Activated T-cell treated with anti-CD3 and anti-CD28 coated beads, Interleukin-2, amount 50 U/mL, for 72 hours (primary cell): ENCODE measurements around the gene MYBPHL. TPM values are rescaled to one million over a fixed set of nuclear protein-coding genes. Genes with fewer than 3 reads are reported as not detected.

Source experiments
- ATAC-seq, 2 donors: fragments of 150-1000 bp; cut with Tn5 transposase; replicated peaks in 1 of 2; 2 replicates each; pipeline ENCODE4 v1.10.0; 2021; ENCODE audit warnings: moderate library complexity in 2 of 2, mild to moderate bottlenecking in 1 of 2
- DNase-seq, 2 donors: peaks; one replicate each; pipeline ENCODE4 v3.0.0; 2021 to 2022; ENCODE audit warnings: mixed read lengths in 1 of 2
- H3K27ac Mint-ChIP-seq: one replicate; pipeline ENCODE4 v1.8.0; 2022; ENCODE audit warnings: mild to moderate bottlenecking, moderate library complexity, mixed read lengths
- H3K27me3 Mint-ChIP-seq: one replicate; pipeline ENCODE4 v1.8.0; 2022; ENCODE audit warnings: low read depth, mixed read lengths
- H3K36me3 Mint-ChIP-seq, 2 donors: one replicate each; pipeline ENCODE4 v1.8.0; 2022; ENCODE audit warnings: mixed read lengths in 2 of 2, mild to moderate bottlenecking in 1 of 2; ENCODE audit not compliant: insufficient read depth in 2 of 2
- H3K4me1 Mint-ChIP-seq: one replicate; pipeline ENCODE4 v1.8.0; 2022; ENCODE audit warnings: low read depth, mixed read lengths
- H3K4me3 Mint-ChIP-seq, 2 donors: one replicate each; pipeline ENCODE4 v1.8.0; 2022; ENCODE audit warnings: mild to moderate bottlenecking in 2 of 2, mixed read lengths in 2 of 2, moderate library complexity in 2 of 2
- H3K9me3 Mint-ChIP-seq, 2 donors: one replicate each; pipeline ENCODE4 v1.8.0; 2022; ENCODE audit warnings: mixed read lengths in 2 of 2
- total RNA-seq, 2 donors: library from RNA; stranded (reverse); gene quantifications; one replicate each; pipeline ENCODE4 v1.2.3, GENCODE V29; 2022

The MYBPHL gene
- total RNA-seq, 2 donors from 2014 or later, result not detected

DNA sequence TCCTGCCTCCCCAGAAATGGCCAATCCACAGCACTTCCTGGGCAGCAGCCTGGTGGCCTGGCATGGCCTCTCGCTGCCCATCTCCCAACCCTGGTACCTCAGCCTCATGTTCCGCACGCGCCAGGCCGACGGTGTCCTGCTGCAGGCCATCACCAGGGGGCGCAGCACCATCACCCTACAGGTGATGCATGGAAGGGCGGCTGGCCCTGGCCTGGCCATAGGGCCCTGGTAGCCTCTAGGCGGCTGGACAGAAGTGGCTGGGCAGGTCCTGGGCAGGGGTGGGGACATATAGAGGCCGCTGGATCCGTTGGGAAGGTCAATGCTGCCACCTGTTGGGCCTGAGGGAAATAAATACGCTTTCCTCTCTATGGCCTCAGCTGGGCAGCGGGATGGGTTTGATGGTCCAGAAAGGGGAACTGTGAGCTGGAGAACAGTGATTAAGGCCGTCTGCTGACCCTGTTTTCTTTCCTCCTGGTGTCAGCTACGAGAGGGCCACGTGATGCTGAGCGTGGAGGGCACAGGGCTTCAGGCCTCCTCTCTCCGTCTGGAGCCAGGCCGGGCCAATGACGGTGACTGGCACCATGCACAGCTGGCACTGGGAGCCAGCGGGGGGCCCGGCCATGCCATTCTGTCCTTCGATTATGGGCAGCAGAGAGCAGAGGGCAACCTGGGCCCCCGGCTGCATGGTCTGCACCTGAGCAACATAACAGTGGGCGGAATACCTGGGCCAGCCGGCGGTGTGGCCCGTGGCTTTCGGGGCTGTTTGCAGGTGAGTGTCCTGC, 43.0 kb downstream of the MYBPHL start:
- Mint-ChIP-seq H3K36me3 (no peaks in the 10 kb centered on the region), H3K27ac (no peak overlapping the region), H3K4me3 (no peak overlapping the region), H3K27me3 (no peaks in the 10 kb centered on the region), H3K9me3 (no peaks in the 10 kb centered on the region), H3K4me1 (no peaks in the 10 kb centered on the region)
- peak; percentile 87 to 88 for DNase-seq
- ATAC-seq, result peak; percentile 96 to 97

GRCh38 chr1:109263234-109263596, 43.6 kb downstream of the MYBPHL start:
- DNase-seq (no peak), ATAC-seq (peak; percentile 30)
- H3K4me1 Mint-ChIP-seq, result no peaks in the 10 kb centered on the region
- H3K27me3 Mint-ChIP-seq, result no peaks in the 10 kb centered on the region
- H3K4me3 Mint-ChIP-seq, result no peak overlapping the region
- no peak overlapping the region for H3K27ac Mint-ChIP-seq
- H3K9me3 Mint-ChIP-seq, result no peaks in the 10 kb centered on the region
- H3K36me3 Mint-ChIP-seq, result no peaks in the 10 kb centered on the region

DNA sequence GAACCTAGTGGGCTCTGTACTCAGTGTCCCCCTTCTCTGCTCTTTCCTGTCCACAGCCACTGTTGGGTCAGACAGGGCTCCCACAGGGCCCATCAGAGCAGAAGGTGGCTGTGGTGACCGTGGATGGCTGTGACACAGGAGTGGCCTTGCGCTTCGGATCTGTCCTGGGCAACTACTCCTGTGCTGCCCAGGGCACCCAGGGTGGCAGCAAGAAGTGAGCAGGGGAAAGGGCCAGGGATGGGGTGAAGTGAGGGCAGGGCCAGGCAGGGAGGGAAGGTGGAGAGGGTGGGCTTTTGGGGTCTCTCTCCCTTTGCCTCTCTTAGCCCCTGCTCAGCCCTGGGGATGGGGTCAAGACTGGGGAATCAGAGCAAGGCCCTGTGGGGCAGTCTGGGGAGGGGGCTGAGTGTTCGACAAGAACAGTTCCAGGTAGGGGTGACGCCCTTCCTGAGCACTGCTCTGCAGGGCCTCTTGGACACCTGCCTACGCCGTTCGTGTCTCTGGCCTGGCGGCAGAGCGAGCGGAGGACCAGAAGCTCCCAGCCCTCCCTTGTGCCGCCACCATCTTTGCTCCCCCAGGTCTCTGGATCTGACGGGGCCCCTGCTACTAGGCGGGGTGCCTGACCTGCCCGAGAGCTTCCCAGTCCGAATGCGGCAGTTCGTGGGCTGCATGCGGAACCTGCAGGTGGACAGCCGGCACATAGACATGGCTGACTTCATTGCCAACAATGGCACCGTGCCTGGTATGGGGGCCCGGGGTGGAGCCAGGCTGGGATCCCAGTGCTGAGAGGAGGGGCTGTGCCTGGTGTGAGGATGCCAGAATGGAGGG, 44.4 kb downstream of the MYBPHL start:
- ATAC-seq, result no peak
- no peak overlapping the region for H3K27ac Mint-ChIP-seq
- no peaks in the 10 kb centered on the region for H3K4me1 Mint-ChIP-seq
- H3K9me3 Mint-ChIP-seq, result no peaks in the 10 kb centered on the region
- H3K27me3 Mint-ChIP-seq, result no peaks in the 10 kb centered on the region
- no peaks in the 10 kb centered on the region for H3K36me3 Mint-ChIP-seq
- H3K4me3 Mint-ChIP-seq, result no peak overlapping the region
- DNase-seq, result no peak

DNA sequence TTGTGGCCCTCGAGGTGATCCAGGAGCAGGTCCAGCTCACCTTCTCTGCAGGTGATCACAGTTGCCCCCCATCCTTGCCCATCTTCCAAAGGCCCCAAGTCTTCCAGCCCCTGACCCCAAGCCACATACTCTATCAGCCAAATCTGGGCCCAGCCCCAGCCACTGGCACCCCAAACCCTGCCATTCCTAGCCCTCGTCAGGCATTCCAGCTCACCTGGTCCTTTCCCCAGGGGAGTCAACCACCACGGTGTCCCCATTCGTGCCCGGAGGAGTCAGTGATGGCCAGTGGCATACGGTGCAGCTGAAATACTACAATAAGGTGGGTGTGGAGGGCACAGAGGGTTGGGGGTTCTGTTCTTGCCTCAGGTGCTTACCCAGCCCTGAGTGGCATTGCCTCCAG, 45.2 kb downstream of the MYBPHL start:
- ATAC-seq, result no peak
- Mint-ChIP-seq H3K4me3 (no peak overlapping the region), H3K9me3 (no peaks in the 10 kb centered on the region), H3K27me3 (no peaks in the 10 kb centered on the region), H3K36me3 (no peaks in the 10 kb centered on the region), H3K4me1 (no peaks in the 10 kb centered on the region), H3K27ac (no peak overlapping the region)
- DNase-seq, result no peak

DNA sequence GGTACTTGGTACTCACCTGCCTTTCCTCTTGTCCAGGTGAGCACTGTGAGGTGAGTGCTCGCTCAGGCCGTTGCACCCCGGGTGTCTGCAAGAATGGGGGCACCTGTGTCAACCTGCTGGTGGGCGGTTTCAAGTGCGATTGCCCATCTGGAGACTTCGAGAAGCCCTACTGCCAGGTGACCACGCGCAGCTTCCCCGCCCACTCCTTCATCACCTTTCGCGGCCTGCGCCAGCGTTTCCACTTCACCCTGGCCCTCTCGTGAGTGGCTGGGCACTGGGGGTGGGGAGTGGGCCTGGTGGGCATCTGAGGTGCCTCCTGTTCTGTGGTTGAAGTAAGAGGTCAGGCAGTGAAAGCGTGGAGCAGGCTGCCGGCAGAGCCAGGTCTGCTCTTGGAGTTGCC, 45.8 kb downstream of the MYBPHL start:
- H3K27ac Mint-ChIP-seq, result no peak overlapping the region
- no peaks in the 10 kb centered on the region for H3K9me3 Mint-ChIP-seq
- no peak for ATAC-seq
- no peak overlapping the region for H3K4me3 Mint-ChIP-seq
- H3K27me3 Mint-ChIP-seq, result no peaks in the 10 kb centered on the region
- no peaks in the 10 kb centered on the region for H3K36me3 Mint-ChIP-seq
- no peak for DNase-seq
- H3K4me1 Mint-ChIP-seq, result no peaks in the 10 kb centered on the region

DNA sequence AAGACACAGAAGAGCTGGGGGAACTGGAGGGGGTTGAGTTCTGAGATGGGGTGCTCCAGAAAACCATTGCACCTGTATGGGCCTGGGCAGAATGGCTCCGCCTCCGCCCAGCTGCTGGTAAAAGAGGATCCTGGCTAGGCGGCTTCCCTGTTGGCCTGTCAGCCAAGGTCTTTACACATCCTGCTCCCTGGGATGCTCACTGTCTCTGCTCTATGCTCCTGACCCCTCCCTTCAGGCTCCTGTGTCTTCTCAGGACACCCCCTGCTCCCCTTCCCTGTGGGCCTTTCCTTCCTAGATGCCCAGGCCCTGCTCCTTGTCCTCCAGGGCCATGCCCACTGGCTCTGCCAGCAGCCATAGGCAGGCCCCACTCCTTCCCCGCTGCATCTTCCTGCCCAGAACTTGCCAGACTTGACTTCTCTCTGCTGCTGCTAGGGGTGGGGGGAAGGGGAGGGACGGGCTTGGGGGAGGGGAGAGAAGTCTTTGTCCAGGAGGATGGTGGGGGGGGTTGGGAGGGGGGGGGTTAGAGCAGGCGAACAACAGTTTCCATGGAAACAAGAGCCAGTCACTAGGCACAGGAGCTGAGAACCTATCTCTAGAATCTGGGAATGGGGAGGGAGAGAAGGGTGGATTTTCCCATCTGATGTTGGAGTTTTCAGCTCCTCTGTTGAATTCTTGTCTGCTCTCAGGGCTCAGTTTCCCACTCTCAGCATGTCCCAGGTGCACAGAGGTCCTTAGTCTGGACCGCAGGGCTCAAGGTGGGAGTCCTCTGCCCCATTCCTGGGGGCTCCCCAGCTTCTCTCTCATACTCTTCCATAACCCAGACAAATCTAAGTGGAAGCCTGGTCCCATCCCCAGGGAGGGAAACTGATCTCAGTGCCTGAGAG, 46.9 kb downstream of the MYBPHL start:
- H3K4me1 Mint-ChIP-seq, result no peaks in the 10 kb centered on the region
- no peaks in the 10 kb centered on the region for H3K36me3 Mint-ChIP-seq
- no peaks in the 10 kb centered on the region for H3K27me3 Mint-ChIP-seq
- no peak for ATAC-seq
- DNase-seq, result no peak
- H3K9me3 Mint-ChIP-seq, result no peaks in the 10 kb centered on the region
- no peak overlapping the region for H3K27ac Mint-ChIP-seq
- H3K4me3 Mint-ChIP-seq, result no peak overlapping the region

DNA sequence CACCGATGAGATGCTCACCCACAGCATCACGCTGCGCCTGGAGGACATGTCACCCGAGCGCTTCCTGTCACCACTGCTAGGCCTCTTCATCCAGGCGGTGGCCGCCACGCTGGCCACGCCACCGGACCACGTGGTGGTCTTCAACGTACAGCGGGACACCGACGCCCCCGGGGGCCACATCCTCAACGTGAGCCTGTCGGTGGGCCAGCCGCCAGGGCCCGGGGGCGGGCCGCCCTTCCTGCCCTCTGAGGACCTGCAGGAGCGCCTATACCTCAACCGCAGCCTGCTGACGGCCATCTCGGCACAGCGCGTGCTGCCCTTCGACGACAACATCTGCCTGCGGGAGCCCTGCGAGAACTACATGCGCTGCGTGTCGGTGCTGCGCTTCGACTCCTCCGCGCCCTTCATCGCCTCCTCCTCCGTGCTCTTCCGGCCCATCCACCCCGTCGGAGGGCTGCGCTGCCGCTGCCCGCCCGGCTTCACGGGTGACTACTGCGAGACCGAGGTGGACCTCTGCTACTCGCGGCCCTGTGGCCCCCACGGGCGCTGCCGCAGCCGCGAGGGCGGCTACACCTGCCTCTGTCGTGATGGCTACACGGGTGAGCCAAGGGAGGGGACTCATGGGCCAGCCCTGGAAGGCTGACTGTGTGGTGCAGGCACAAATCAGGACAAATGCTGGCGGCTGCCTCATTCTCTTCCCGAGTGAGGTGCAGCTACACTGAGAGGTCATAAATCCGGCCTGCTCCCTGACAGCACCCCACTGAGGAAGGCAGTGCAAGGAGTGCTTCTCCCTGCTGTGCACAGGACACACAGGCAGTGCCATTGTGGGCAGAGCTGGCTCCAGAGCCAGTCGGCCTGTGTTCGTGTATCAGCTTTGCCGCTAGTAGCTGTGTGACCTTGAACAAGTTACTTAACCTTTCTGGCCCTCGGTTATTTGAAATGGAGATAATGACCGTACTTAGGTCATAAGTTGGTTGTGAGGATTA, 48.0 kb downstream of the MYBPHL start:
- no peak for DNase-seq
- no peak overlapping the region for H3K4me3 Mint-ChIP-seq
- no peak overlapping the region for H3K27ac Mint-ChIP-seq
- no peaks in the 10 kb centered on the region for H3K36me3 Mint-ChIP-seq
- H3K4me1 Mint-ChIP-seq, result no peaks in the 10 kb centered on the region
- H3K27me3 Mint-ChIP-seq, result no peaks in the 10 kb centered on the region
- no peak for ATAC-seq
- no peaks in the 10 kb centered on the region for H3K9me3 Mint-ChIP-seq

DNA sequence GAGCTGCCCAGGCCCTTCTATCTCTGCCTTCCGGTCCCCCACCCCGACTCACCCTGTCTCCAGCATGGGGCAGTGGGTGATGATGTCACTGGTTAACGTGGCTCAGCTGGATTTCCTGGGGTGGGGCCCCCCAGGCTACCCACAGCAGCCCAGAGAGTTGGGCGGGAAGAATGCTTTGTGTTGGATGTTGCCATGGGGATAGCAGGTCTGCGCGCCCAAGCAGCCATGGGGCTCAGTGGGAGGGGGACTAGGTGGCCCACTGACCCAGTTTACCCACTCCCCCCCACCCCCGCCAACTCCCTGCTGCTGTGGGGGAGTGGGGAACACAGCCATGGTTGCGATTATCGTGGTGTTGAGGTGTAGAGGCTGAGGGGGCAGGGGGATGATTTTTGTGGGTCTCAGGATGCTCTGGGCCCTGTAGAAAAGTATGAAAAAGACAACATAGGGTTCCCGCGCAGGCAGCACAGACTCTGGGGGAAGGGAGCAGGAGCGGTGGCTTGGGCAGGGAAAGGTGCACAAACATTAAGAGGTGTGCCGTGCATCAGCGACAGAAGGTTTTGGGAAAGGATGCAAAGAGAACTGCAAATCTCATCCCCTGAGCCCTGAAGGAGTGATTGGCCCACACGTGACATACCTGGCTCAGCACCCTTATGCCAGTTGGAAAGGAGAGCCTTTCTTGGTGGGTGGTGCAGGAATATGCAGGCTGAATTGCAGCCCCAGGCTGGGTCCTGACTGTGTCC, 49.0 kb downstream of the MYBPHL start:
- H3K4me3 Mint-ChIP-seq, result no peak overlapping the region
- no peaks in the 10 kb centered on the region for H3K27me3 Mint-ChIP-seq
- H3K4me1 Mint-ChIP-seq, result no peaks in the 10 kb centered on the region
- no peaks in the 10 kb centered on the region for H3K9me3 Mint-ChIP-seq
- ATAC-seq (no peak), DNase-seq (no peak)
- H3K27ac Mint-ChIP-seq, result no peak overlapping the region
- no peaks in the 10 kb centered on the region for H3K36me3 Mint-ChIP-seq

DNA sequence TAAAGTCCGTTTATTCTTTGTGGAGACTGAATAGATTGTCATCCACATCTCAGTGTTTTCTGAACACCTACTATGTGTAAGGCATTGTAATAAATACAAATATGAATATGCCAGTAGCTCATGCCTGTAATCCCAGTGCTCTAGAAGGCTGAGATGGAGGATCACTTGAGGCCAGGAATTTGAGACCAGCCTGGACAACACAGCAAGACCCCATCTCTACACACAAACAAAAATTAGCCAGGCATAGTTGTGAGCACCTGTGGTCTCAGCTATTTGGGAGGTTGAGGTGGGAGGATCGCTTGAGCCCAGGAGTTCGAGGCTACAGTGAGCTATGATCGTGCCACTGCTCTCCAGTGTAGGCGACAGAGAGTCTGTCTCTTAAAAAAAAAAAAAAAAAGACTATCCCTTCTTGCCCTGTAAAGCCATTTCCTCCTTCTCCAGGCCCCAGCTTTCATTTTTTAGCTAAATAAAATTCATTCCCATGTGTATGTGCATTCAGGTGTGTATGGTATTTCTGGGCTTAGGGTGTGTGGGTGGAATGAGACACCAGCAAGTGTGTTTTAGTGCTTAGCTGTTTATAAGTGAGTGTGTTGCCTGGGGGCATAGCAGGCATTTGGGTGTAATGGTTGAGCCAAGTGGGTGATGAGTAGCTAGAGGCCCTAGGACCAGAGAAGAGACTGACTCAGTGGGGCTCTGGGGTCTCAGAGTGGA, 49.7 kb downstream of the MYBPHL start:
- DNase-seq, result no peak
- no peak overlapping the region for H3K4me3 Mint-ChIP-seq
- no peaks in the 10 kb centered on the region for H3K36me3 Mint-ChIP-seq
- H3K27ac Mint-ChIP-seq, result no peak overlapping the region
- H3K4me1 Mint-ChIP-seq, result no peaks in the 10 kb centered on the region
- no peak for ATAC-seq
- H3K9me3 Mint-ChIP-seq, result no peaks in the 10 kb centered on the region
- H3K27me3 Mint-ChIP-seq, result no peaks in the 10 kb centered on the region

GRCh38 chr1:109256085-109256484, 50.7 kb downstream of the MYBPHL start:
- Mint-ChIP-seq H3K36me3 (no peaks in the 10 kb centered on the region), H3K27ac (no peak overlapping the region), H3K9me3 (no peaks in the 10 kb centered on the region), H3K27me3 (no peaks in the 10 kb centered on the region), H3K4me1 (no peaks in the 10 kb centered on the region), H3K4me3 (no peak overlapping the region)
- no peak for ATAC-seq
- DNase-seq, result no peak

- Mint-ChIP-seq H3K36me3 (no peaks in the 10 kb centered on the region), H3K4me3 (no peak overlapping the region), H3K27me3 (no peaks in the 10 kb centered on the region), H3K4me1 (no peaks in the 10 kb centered on the region), H3K9me3 (no peaks in the 10 kb centered on the region), H3K27ac (peak overlapping the region; percentile 10)
- DNase-seq (no peak), ATAC-seq (no peak)
These were observed 51.1 kb downstream of the MYBPHL start for GRCh38 chr1:109255678-109256077.
